ENCODE data around the gene NPTX2. TPM values are rescaled to one million over a fixed set of nuclear protein-coding genes. Genes with fewer than 3 reads are reported as not detected.

Gene NPTX2
- total and polyA plus RNA-seq, 2 experiments from 2014 or later = 8.2 to 24.1 TPM

DNA sequence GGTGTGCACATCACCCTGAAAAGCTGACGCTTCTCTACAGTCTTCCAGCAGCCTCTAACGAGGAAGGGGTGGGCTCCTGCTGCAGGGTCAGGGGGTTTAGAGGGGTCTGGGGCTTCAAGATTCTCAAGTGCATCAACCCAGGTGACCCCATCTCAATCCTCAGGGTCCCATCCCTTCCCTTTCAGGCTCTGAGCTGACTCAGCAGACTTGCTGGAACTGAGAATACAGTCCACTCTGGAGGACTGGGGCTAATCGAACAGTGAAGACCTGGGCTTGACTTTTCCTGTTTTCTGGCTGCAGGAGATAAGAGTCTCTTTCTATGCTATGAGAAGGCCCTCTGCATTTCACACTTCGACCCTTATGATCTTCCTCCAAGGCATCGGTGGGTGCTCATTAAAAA lies 22.3 kb upstream of the NPTX2 start:
- no peak overlapping the region for H3K27ac Mint-ChIP-seq
- Histone ChIP-seq H3K79me2 (replicated peaks; ENCODE audit: insufficient read depth) (no peaks in the 10 kb centered on the region), H3K4me3 (no peak overlapping the region), H3K4me1 (ENCODE audit: insufficient read depth) (no peaks in the 10 kb centered on the region), H2AFZ (no peak overlapping the region), H3K27me3 (ENCODE audit: insufficient read depth) (no peaks in the 10 kb centered on the region), H3F3A (replicated peaks; ENCODE audit: low read depth) (no peaks in the 10 kb centered on the region), H3K36me3 (ENCODE audit: insufficient read depth) (no peaks in the 10 kb centered on the region), H4K20me1 (replicated peaks; ENCODE audit: insufficient read depth) (no peaks in the 10 kb centered on the region), H3K9me2 (ENCODE audit: insufficient read depth) (no peaks in the 10 kb centered on the region), H3K4me2 (no peak overlapping the region), H3K27ac (ENCODE audit: low read depth) (no peak overlapping the region)
- no peaks in the 10 kb centered on the region for H3K36me3 Mint-ChIP-seq (ENCODE audit: low read depth)
- no peaks in the 10 kb centered on the region for H3K4me1 Mint-ChIP-seq
- H3K4me3 Mint-ChIP-seq = no peak overlapping the region
- no peaks in the 10 kb centered on the region for H3K9me3 Mint-ChIP-seq
- TF ChIP-seq ZNF331 (CRISPR knock-in tag; IDR thresholded peaks at IDR 0.05; ENCODE audit: low read depth) (no peak), EZH2phosphoT487 (IDR thresholded peaks at IDR 0.05; ENCODE audit: unreplicated experiment) (no peak), EZH2 (IDR thresholded peaks at IDR 0.05; ENCODE audit: low read depth, unreplicated experiment) (no peak), ZNF114 (CRISPR knock-in tag; IDR thresholded peaks at IDR 0.05) (no peak), CREB1 (CRISPR knock-in tag; IDR thresholded peaks at IDR 0.05; ENCODE audit: low read depth) (no peak)
- TF ChIP-seq, protein P1, sequence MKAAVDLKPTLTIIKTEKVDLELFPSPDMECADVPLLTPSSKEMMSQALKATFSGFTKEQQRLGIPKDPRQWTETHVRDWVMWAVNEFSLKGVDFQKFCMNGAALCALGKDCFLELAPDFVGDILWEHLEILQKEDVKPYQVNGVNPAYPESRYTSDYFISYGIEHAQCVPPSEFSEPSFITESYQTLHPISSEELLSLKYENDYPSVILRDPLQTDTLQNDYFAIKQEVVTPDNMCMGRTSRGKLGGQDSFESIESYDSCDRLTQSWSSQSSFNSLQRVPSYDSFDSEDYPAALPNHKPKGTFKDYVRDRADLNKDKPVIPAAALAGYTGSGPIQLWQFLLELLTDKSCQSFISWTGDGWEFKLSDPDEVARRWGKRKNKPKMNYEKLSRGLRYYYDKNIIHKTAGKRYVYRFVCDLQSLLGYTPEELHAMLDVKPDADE (IDR thresholded peaks at IDR 0.05) = no peak
- DNase-seq (ENCODE audit: low spot score) (no peak), ATAC-seq (no peak)
- no peaks in the 10 kb centered on the region for H3K27me3 Mint-ChIP-seq (ENCODE audit: insufficient read depth, low read depth, poor library complexity)

DNA sequence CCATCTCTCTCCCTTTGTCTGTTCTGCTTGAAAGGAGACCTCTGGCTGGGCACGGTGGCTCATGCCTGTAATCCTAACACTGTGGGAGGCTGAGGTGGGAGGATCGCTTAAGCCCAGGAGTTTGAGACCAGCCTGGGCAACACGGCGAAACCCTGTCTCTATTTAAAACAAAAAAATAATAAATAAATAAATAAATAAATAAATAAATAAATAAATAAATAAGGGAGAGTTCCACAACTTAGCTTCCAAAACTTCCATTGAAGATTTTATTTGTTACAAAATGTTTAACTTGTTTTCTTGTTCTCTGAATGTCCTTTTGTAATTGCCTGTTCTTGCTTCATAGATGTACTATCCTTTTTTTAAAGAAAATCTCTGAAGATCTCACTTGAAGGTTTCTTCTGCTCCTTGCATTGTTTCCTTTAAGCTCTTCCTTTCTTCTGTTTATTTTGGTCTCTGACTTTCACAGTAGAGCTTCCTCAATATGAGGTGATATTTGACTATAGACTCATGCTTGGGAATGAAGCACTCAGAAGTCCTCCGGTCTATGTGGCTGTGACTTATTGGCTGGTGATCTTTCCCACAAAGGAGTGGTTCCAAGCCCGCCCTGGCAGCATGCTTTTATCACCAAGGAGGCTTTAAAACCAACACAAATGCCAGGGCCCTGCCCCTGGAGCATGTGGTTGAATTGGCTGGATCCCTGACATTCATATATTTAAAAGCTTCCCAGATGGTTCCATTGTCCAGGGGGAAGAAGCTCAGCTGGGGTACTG lies 18.1 kb upstream of the NPTX2 start:
- Mint-ChIP-seq H3K36me3 (ENCODE audit: low read depth) (no peaks in the 10 kb centered on the region), H3K27ac (no peak overlapping the region), H3K9me3 (no peaks in the 10 kb centered on the region), H3K27me3 (ENCODE audit: insufficient read depth, low read depth, poor library complexity) (no peaks in the 10 kb centered on the region), H3K4me3 (no peak overlapping the region), H3K4me1 (no peaks in the 10 kb centered on the region)
- Histone ChIP-seq H3K4me1 (ENCODE audit: insufficient read depth) (no peaks in the 10 kb centered on the region), H2AFZ (no peak overlapping the region), H4K20me1 (replicated peaks; ENCODE audit: insufficient read depth) (no peaks in the 10 kb centered on the region), H3K36me3 (ENCODE audit: insufficient read depth) (no peaks in the 10 kb centered on the region), H3K79me2 (replicated peaks; ENCODE audit: insufficient read depth) (no peaks in the 10 kb centered on the region), H3K9me2 (ENCODE audit: insufficient read depth) (no peaks in the 10 kb centered on the region), H3K4me3 (no peak overlapping the region), H3K4me2 (no peak overlapping the region), H3F3A (replicated peaks; ENCODE audit: low read depth) (no peaks in the 10 kb centered on the region), H3K27me3 (ENCODE audit: insufficient read depth) (no peaks in the 10 kb centered on the region), H3K27ac (ENCODE audit: low read depth) (no peak overlapping the region)
- ATAC-seq = no peak
- DNase-seq (ENCODE audit: low spot score) = no peak
- TF ChIP-seq ZNF331 (CRISPR knock-in tag; IDR thresholded peaks at IDR 0.05; ENCODE audit: low read depth) (no peak), POLR2AphosphoS5 (IDR thresholded peaks at IDR 0.05; ENCODE audit: low read depth) (no peak), NANOG (IDR thresholded peaks at IDR 0.05; ENCODE audit: borderline replicate concordance) (no peak), STAT1 (IDR thresholded peaks at IDR 0.05; ENCODE audit: unreplicated experiment) (no peak), EZH2phosphoT487 (IDR thresholded peaks at IDR 0.05; ENCODE audit: unreplicated experiment) (no peak)
- TF ChIP-seq, protein P2, sequence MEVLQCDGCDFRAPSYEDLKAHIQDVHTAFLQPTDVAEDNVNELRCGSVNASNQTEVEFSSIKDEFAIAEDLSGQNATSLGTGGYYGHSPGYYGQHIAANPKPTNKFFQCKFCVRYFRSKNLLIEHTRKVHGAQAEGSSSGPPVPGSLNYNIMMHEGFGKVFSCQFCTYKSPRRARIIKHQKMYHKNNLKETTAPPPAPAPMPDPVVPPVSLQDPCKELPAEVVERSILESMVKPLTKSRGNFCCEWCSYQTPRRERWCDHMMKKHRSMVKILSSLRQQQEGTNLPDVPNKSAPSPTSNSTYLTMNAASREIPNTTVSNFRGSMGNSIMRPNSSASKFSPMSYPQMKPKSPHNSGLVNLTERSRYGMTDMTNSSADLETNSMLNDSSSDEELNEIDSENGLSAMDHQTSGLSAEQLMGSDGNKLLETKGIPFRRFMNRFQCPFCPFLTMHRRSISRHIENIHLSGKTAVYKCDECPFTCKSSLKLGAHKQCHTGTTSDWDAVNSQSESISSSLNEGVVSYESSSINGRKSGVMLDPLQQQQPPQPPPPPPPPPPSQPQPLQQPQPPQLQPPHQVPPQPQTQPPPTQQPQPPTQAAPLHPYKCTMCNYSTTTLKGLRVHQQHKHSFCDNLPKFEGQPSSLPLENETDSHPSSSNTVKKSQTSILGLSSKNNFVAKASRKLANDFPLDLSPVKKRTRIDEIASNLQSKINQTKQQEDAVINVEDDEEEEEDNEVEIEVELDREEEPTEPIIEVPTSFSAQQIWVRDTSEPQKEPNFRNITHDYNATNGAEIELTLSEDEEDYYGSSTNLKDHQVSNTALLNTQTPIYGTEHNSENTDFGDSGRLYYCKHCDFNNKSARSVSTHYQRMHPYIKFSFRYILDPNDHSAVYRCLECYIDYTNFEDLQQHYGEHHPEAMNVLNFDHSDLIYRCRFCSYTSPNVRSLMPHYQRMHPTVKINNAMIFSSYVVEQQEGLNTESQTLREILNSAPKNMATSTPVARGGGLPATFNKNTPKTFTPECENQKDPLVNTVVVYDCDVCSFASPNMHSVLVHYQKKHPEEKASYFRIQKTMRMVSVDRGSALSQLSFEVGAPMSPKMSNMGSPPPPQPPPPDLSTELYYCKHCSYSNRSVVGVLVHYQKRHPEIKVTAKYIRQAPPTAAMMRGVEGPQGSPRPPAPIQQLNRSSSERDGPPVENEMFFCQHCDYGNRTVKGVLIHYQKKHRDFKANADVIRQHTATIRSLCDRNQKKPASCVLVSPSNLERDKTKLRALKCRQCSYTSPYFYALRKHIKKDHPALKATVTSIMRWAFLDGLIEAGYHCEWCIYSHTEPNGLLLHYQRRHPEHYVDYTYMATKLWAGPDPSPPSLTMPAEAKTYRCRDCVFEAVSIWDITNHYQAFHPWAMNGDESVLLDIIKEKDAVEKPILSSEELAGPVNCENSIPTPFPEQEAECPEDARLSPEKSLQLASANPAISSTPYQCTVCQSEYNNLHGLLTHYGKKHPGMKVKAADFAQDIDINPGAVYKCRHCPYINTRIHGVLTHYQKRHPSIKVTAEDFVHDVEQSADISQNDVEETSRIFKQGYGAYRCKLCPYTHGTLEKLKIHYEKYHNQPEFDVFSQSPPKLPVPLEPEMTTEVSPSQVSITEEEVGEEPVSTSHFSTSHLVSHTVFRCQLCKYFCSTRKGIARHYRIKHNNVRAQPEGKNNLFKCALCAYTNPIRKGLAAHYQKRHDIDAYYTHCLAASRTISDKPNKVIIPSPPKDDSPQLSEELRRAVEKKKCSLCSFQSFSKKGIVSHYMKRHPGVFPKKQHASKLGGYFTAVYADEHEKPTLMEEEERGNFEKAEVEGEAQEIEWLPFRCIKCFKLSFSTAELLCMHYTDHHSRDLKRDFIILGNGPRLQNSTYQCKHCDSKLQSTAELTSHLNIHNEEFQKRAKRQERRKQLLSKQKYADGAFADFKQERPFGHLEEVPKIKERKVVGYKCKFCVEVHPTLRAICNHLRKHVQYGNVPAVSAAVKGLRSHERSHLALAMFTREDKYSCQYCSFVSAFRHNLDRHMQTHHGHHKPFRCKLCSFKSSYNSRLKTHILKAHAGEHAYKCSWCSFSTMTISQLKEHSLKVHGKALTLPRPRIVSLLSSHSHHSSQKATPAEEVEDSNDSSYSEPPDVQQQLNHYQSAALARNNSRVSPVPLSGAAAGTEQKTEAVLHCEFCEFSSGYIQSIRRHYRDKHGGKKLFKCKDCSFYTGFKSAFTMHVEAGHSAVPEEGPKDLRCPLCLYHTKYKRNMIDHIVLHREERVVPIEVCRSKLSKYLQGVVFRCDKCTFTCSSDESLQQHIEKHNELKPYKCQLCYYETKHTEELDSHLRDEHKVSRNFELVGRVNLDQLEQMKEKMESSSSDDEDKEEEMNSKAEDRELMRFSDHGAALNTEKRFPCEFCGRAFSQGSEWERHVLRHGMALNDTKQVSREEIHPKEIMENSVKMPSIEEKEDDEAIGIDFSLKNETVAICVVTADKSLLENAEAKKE (CRISPR knock-in tag; IDR thresholded peaks at IDR 0.05) = no peak
- TF ChIP-seq, protein P3, sequence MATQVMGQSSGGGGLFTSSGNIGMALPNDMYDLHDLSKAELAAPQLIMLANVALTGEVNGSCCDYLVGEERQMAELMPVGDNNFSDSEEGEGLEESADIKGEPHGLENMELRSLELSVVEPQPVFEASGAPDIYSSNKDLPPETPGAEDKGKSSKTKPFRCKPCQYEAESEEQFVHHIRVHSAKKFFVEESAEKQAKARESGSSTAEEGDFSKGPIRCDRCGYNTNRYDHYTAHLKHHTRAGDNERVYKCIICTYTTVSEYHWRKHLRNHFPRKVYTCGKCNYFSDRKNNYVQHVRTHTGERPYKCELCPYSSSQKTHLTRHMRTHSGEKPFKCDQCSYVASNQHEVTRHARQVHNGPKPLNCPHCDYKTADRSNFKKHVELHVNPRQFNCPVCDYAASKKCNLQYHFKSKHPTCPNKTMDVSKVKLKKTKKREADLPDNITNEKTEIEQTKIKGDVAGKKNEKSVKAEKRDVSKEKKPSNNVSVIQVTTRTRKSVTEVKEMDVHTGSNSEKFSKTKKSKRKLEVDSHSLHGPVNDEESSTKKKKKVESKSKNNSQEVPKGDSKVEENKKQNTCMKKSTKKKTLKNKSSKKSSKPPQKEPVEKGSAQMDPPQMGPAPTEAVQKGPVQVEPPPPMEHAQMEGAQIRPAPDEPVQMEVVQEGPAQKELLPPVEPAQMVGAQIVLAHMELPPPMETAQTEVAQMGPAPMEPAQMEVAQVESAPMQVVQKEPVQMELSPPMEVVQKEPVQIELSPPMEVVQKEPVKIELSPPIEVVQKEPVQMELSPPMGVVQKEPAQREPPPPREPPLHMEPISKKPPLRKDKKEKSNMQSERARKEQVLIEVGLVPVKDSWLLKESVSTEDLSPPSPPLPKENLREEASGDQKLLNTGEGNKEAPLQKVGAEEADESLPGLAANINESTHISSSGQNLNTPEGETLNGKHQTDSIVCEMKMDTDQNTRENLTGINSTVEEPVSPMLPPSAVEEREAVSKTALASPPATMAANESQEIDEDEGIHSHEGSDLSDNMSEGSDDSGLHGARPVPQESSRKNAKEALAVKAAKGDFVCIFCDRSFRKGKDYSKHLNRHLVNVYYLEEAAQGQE (IDR thresholded peaks at IDR 0.05; ENCODE audit: unreplicated experiment) = no peak

All from GM23338 (cell line).